Testis (tissue), 2 donors: ENCODE data around the gene RUNX1.

Experiments
- CTCF ChIP-seq, 3 experiments: fragments of 450-650 bp in 2 of 3; fragments of 200-600 bp in 1 of 3; sonication (generic) in 1 of 3; IDR thresholded peaks; one replicate each; pipeline ENCODE4 v1.5.1; 2016 to 2019; ENCODE audit warnings: antibody characterized with exemption in 3 of 3, mild to moderate bottlenecking in 2 of 3, moderate library complexity in 1 of 3
- POLR2A ChIP-seq: fragments of 450-650 bp; IDR thresholded peaks from one replicate; pipeline ENCODE4 v1.6.1; 2017; ENCODE audit warnings: antibody characterized with exemption, mild to moderate bottlenecking, moderate library complexity

- TF ChIP-seq CTCF (IDR thresholded peaks at IDR 0.05) (no peak), POLR2A (no peak)
Observed at GRCh38 chr21:34997294-34997693, 51.8 kb downstream of the RUNX1 start.
